WTC11 (cell line): ENCODE results near the gene ATG9B. TPM values are rescaled to one million over a fixed set of nuclear protein-coding genes. Genes with fewer than 3 reads are reported as not detected.

ENCODE experiments used
- ATAC-seq: fragments of 200-7000 bp; cut with Tn5 transposase; 2 replicates; pipeline ENCODE4 v1.10.0; 2021; ENCODE audit warnings: mild to moderate bottlenecking, moderate library complexity
- CTCF ChIA-PET: fragments of 300-600 bp; sonication (Branson Sonifier 250); formaldehyde crosslinking; loops from one replicate; lab custom pipeline; 2021; ENCODE audit warnings: antibody characterized with exemption; lab: Charles Lee
- POLR2A ChIA-PET: fragments of 350-600 bp; sonication (Branson Sonifier 250); formaldehyde crosslinking; loops from one replicate; lab custom pipeline; 2021; ENCODE audit warnings: antibody characterized with exemption; lab: Charles Lee
- DNase-seq: peaks from one replicate; pipeline ENCODE4 v3.0.0; 2021; ENCODE audit warnings: low spot score
- H3K27ac Mint-ChIP-seq: 2 replicates; pipeline ENCODE4 v1.8.0; 2021; ENCODE audit warnings: mixed read lengths
- H3K27me3 Mint-ChIP-seq: 2 replicates; pipeline ENCODE4 v1.8.0; 2021; ENCODE audit warnings: low read depth, mild to moderate bottlenecking, moderate library complexity, mixed read lengths
- H3K36me3 Mint-ChIP-seq: 2 replicates; pipeline ENCODE4 v1.8.0; 2021; ENCODE audit warnings: mixed read lengths
- H3K4me1 Mint-ChIP-seq: 2 replicates; pipeline ENCODE4 v1.8.0; 2022; ENCODE audit warnings: mixed read lengths
- H3K4me3 Mint-ChIP-seq: 2 replicates; pipeline ENCODE4 v1.8.0; 2021; ENCODE audit warnings: mild to moderate bottlenecking, moderate library complexity, mixed read lengths
- H3K9me3 Mint-ChIP-seq: 2 replicates; pipeline ENCODE4 v1.8.0; 2021; ENCODE audit warnings: mixed read lengths
- ATF2 ChIP-seq: sonication (generic); formaldehyde crosslinking; IDR thresholded peaks from 2 replicates; pipeline ENCODE4 v1.8.1; 2022; ENCODE audit warnings: low read depth, missing genetic modification reagents, borderline replicate concordance
- CDX4 ChIP-seq: fragments of 250-450 bp; sonication (Bioruptor Pico); IDR thresholded peaks from 2 replicates; pipeline ENCODE4 v1.9.0; 2021; ENCODE audit warnings: moderate library complexity, mild to moderate bottlenecking, inconsistent platforms, borderline replicate concordance
- ELF4 ChIP-seq: sonication (generic); formaldehyde crosslinking; IDR thresholded peaks from 2 replicates; pipeline ENCODE4 v1.8.1; 2022; ENCODE audit warnings: low read depth, mild to moderate bottlenecking, moderate library complexity, missing genetic modification reagents
- ESRRA ChIP-seq: sonication (generic); formaldehyde crosslinking; IDR thresholded peaks from 2 replicates; pipeline ENCODE4 v1.8.1; 2022; ENCODE audit warnings: mild to moderate bottlenecking, missing genetic modification reagents, borderline replicate concordance
- FOXK1 ChIP-seq: sonication (generic); formaldehyde crosslinking; IDR thresholded peaks from 2 replicates; pipeline ENCODE4 v1.8.0; 2022; ENCODE audit warnings: mild to moderate bottlenecking, moderate library complexity, missing genetic modification reagents
- GABPB1 ChIP-seq: sonication (generic); formaldehyde crosslinking; IDR thresholded peaks from 2 replicates; pipeline ENCODE4 v1.8.1; 2023; ENCODE audit warnings: mild to moderate bottlenecking, missing genetic modification reagents
- GRHL2 ChIP-seq: fragments of 250-450 bp; sonication (Bioruptor Pico); IDR thresholded peaks from 2 replicates; pipeline ENCODE4 v1.8.0; 2022; ENCODE audit warnings: mild to moderate bottlenecking, moderate library complexity; ENCODE audit not compliant: insufficient replicate concordance, severe bottlenecking
- IRF2 ChIP-seq: sonication (generic); formaldehyde crosslinking; IDR thresholded peaks from 2 replicates; pipeline ENCODE4 v1.8.0; 2022; ENCODE audit warnings: low read depth, missing genetic modification reagents, borderline replicate concordance
- JAZF1 ChIP-seq: fragments of 250-450 bp; sonication (Bioruptor Pico); IDR thresholded peaks from 2 replicates; pipeline ENCODE4 v1.9.0; 2021; ENCODE audit warnings: moderate library complexity, mild to moderate bottlenecking, inconsistent platforms
- NFE2L1 ChIP-seq: sonication (generic); formaldehyde crosslinking; IDR thresholded peaks from 2 replicates; pipeline ENCODE4 v1.8.1; 2023; ENCODE audit warnings: missing genetic modification reagents
- OVOL2 ChIP-seq: fragments of 250-450 bp; sonication (Bioruptor Pico); IDR thresholded peaks from 2 replicates; pipeline ENCODE4 v1.9.0; 2021; ENCODE audit warnings: mild to moderate bottlenecking, borderline replicate concordance
- SMAD4 ChIP-seq: sonication (generic); formaldehyde crosslinking; IDR thresholded peaks from 2 replicates; pipeline ENCODE4 v1.8.0; 2022; ENCODE audit warnings: mild to moderate bottlenecking, missing genetic modification reagents
- SP1 ChIP-seq: sonication (generic); formaldehyde crosslinking; conservative IDR thresholded peaks from 2 replicates; pipeline ENCODE4 v1.8.1; 2022; ENCODE audit warnings: missing genetic modification reagents
- TEAD1 ChIP-seq: sonication (generic); formaldehyde crosslinking; IDR thresholded peaks from 2 replicates; pipeline ENCODE4 v1.8.0; 2022; ENCODE audit warnings: mild to moderate bottlenecking, missing genetic modification reagents
- TEAD4 ChIP-seq: sonication (generic); formaldehyde crosslinking; IDR thresholded peaks from 2 replicates; pipeline ENCODE4 v1.8.0; 2022; ENCODE audit warnings: mild to moderate bottlenecking, missing genetic modification reagents
- TP53 ChIP-seq: sonication (generic); formaldehyde crosslinking; IDR thresholded peaks from 2 replicates; pipeline ENCODE4 v1.8.1; 2023; ENCODE audit warnings: mild to moderate bottlenecking, missing genetic modification reagents
- USF2 ChIP-seq: sonication (generic); formaldehyde crosslinking; IDR thresholded peaks from 2 replicates; pipeline ENCODE4 v1.8.1; 2023; ENCODE audit warnings: mild to moderate bottlenecking, missing genetic modification reagents, moderate library complexity
- ZBTB21 ChIP-seq: sonication (generic); formaldehyde crosslinking; IDR thresholded peaks from 2 replicates; pipeline ENCODE4 v1.8.1; 2023; ENCODE audit warnings: mild to moderate bottlenecking, missing genetic modification reagents, borderline replicate concordance
- ZNF138 ChIP-seq: sonication (generic); formaldehyde crosslinking; conservative IDR thresholded peaks from 2 replicates; pipeline ENCODE4 v1.8.1; 2022; ENCODE audit warnings: mild to moderate bottlenecking, moderate library complexity, missing genetic modification reagents
- ZNF423 ChIP-seq: fragments of 250-450 bp; sonication (Bioruptor Pico); IDR thresholded peaks from 2 replicates; pipeline ENCODE4 v2.1.2; 2022; ENCODE audit warnings: mild to moderate bottlenecking, moderate library complexity
- ZNF532 ChIP-seq: fragments of 250-450 bp; sonication (Bioruptor Pico); IDR thresholded peaks from 2 replicates; pipeline ENCODE4 v1.9.0; 2021; ENCODE audit warnings: mild to moderate bottlenecking, borderline replicate concordance
- ZSCAN18 ChIP-seq: fragments of 250-450 bp; sonication (Bioruptor Pico); IDR thresholded peaks from 2 replicates; pipeline ENCODE4 v2.1.2; 2022; ENCODE audit warnings: mild to moderate bottlenecking, moderate library complexity
- total RNA-seq: library from RNA; stranded (reverse); gene quantifications from 3 replicates; pipeline ENCODE4 v1.2.3, GENCODE V29; 2021
- TF ChIP-seq, protein P1 (sequence below): sonication (generic); formaldehyde crosslinking; IDR thresholded peaks from 2 replicates; pipeline ENCODE4 v1.8.1; 2022; ENCODE audit warnings: missing genetic modification reagents, borderline replicate concordance
- TF ChIP-seq, protein P2 (sequence below): sonication (generic); formaldehyde crosslinking; IDR thresholded peaks from 2 replicates; pipeline ENCODE4 v1.8.1; 2022; ENCODE audit warnings: low read depth, mild to moderate bottlenecking, moderate library complexity, missing genetic modification reagents, borderline replicate concordance

The ATG9B gene
- total RNA-seq, 1 experiment from 2014 or later, result 2.4 TPM

DNA sequence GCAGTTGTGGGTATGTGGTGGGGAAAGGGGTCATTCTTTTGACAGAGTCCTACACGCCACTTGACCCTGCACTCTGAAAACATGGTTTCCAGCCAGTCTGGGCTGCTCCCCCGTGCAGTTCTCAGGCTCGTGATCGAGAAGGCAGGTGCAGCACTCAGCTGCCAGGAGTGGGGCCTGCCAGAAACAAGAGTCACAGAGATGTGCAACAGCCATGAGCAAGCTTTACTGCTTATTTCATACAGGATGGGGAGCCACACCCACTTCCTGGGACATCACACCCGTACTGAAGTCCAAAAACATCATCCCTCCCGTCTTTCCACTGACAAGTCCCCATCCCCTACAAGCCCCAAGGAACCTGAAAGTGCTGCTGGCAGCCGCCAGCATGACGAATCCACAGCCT is 9.3 kb downstream of the ATG9B start (continued):
- TF ChIP-seq ZNF532 (CRISPR knock-in tag) (no peak), ZNF423 (CRISPR knock-in tag) (no peak), ATF2 (CRISPR knock-in tag) (no peak)
- TF ChIP-seq, all 79 proteins: peak for 0

GRCh38 chr7:151013733-151014497 is 10.4 kb downstream of the ATG9B start:
- peak; percentile 94 for DNase-seq
- H3K36me3 Mint-ChIP-seq, result no peaks in the 10 kb centered on the region
- peak overlapping the region; percentile 44; the same call in 1 of the 2 replicates for H3K27ac Mint-ChIP-seq
- H3K4me1 Mint-ChIP-seq, result peaks cover 43% of the 10 kb centered on the region
- peak; percentile 32 for ATAC-seq
- CTCF ChIA-PET, result interaction anchor here (0.6 to 6.6 kb wide), 26 partner anchors 9 to 698 kb away, joined by 3 to 49 read pairs (median 5); partner anchors contain the start of genes ABCB8 and GIMAP1
- POLR2A ChIA-PET, result interaction anchor here (1.0 kb wide), 1 partner anchor 14 kb away, joined by 4 read pairs; the partner anchor contains the start of gene ABCB8
- H3K27me3 Mint-ChIP-seq, result peaks cover 61% of the 10 kb centered on the region
- H3K4me3 Mint-ChIP-seq, result peak overlapping the region; percentile 75
- H3K9me3 Mint-ChIP-seq, result no peaks in the 10 kb centered on the region
- TF ChIP-seq, protein P1, sequence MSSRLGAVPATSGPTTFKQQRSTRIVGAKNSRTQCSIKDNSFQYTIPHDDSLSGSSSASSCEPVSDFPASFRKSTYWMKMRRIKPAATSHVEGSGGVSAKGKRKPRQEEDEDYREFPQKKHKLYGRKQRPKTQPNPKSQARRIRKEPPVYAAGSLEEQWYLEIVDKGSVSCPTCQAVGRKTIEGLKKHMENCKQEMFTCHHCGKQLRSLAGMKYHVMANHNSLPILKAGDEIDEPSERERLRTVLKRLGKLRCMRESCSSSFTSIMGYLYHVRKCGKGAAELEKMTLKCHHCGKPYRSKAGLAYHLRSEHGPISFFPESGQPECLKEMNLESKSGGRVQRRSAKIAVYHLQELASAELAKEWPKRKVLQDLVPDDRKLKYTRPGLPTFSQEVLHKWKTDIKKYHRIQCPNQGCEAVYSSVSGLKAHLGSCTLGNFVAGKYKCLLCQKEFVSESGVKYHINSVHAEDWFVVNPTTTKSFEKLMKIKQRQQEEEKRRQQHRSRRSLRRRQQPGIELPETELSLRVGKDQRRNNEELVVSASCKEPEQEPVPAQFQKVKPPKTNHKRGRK (CRISPR knock-in tag), result no peak
- TF ChIP-seq TEAD4 (CRISPR knock-in tag) (0 out of 2 replicates have a peak, but pooled peaks have one; percentile 31), ESRRA (CRISPR knock-in tag) (no peak), JAZF1 (CRISPR knock-in tag) (no peak), TEAD1 (CRISPR knock-in tag) (peak; percentile 95), FOXK1 (CRISPR knock-in tag) (peak; percentile 95), ZBTB21 (CRISPR knock-in tag) (no peak), CDX4 (CRISPR knock-in tag) (no peak), ZSCAN18 (CRISPR knock-in tag) (no peak), ZNF138 (CRISPR knock-in tag) (no peak), SP1 (CRISPR knock-in tag) (peak; percentile 76), ELF4 (CRISPR knock-in tag) (no peak), TP53 (CRISPR knock-in tag) (no peak), GRHL2 (CRISPR knock-in tag) (no peak), OVOL2 (CRISPR knock-in tag) (no peak), SMAD4 (CRISPR knock-in tag) (no peak), IRF2 (CRISPR knock-in tag) (no peak), NFE2L1 (CRISPR knock-in tag) (peak; percentile 86; the same call in 1 of the 2 replicates), USF2 (CRISPR knock-in tag) (no peak), GABPB1 (CRISPR knock-in tag) (no peak)
- TF ChIP-seq, protein P2, sequence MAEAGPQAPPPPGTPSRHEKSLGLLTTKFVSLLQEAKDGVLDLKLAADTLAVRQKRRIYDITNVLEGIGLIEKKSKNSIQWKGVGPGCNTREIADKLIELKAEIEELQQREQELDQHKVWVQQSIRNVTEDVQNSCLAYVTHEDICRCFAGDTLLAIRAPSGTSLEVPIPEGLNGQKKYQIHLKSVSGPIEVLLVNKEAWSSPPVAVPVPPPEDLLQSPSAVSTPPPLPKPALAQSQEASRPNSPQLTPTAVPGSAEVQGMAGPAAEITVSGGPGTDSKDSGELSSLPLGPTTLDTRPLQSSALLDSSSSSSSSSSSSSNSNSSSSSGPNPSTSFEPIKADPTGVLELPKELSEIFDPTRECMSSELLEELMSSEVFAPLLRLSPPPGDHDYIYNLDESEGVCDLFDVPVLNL, result no peak
